ENCODE measurements around the gene SPSB4. TPM values are rescaled to one million over a fixed set of nuclear protein-coding genes. Genes with fewer than 3 reads are reported as not detected.

The SPSB4 gene
- total RNA-seq, 6 experiments from 2014 or later = 0.62 to 1.0 (median 0.98) TPM; not detected in 3

- Histone ChIP-seq H3K4me3 (no peak overlapping the region), H3K4me1 (no peaks in the 10 kb centered on the region), H3K27ac (no peak overlapping the region), H3K9me3 (no peaks in the 10 kb centered on the region), H3K36me3 (no peaks in the 10 kb centered on the region), H3K27me3 (no peaks in the 10 kb centered on the region)
- ATAC-seq = no peak
- WGBS (ENCODE audit: insufficient coverage, low coverage, low lambda C conversion rate, missing lambda C conversion rate) = 100% methylated on average over 1 of the region's 1 CpG
- TF ChIP-seq CTCF (IDR thresholded peaks at IDR 0.05) = no peak
- TF ChIP-seq POLR2A (IDR thresholded peaks at IDR 0.05) = no peak
- intact Hi-C loops (cut with DNase I) = no loop called here
- no peak for DNase-seq
Observed at GRCh38 chr3:141096164-141096563, 45.0 kb downstream of the SPSB4 start.

- 90% methylated on average over 2 of the region's 3 CpGs for WGBS (ENCODE audit: insufficient coverage, low coverage, low lambda C conversion rate, missing lambda C conversion rate)
- Histone ChIP-seq H3K9me3 (no peaks in the 10 kb centered on the region), H3K27ac (no peak overlapping the region), H3K36me3 (no peaks in the 10 kb centered on the region), H3K4me1 (no peaks in the 10 kb centered on the region), H3K4me3 (no peak overlapping the region), H3K27me3 (no peaks in the 10 kb centered on the region)
- TF ChIP-seq POLR2A (IDR thresholded peaks at IDR 0.05) (no peak), CTCF (IDR thresholded peaks at IDR 0.05) (no peak)
- intact Hi-C loops (cut with DNase I) = no loop called here
- DNase-seq (no peak), ATAC-seq (no peak)
Observed at GRCh38 chr3:141096981-141097380, 45.8 kb downstream of the SPSB4 start.

GRCh38 chr3:141100112-141100511 is 49.0 kb downstream of the SPSB4 start:
- TF ChIP-seq POLR2A (IDR thresholded peaks at IDR 0.05) = no peak
- H3K27ac ChIP-seq = no peak overlapping the region
- H3K9me3 ChIP-seq = no peaks in the 10 kb centered on the region
- ATAC-seq = no peak
- no peaks in the 10 kb centered on the region for H3K36me3 ChIP-seq
- peak in 1 of 3 donors; percentile 8 for DNase-seq
- no peaks in the 10 kb centered on the region for H3K27me3 ChIP-seq
- intact Hi-C loops (cut with DNase I) = loop anchor here in 1 of 2 donors (10.0 kb wide), 1 partner anchor 95 kb away; no protein-coding TSS in a partner anchor
- no peak overlapping the region for H3K4me3 ChIP-seq
- H3K4me1 ChIP-seq = no peaks in the 10 kb centered on the region
- 86% methylated on average over 2 of the region's 3 CpGs for WGBS (ENCODE audit: insufficient coverage, low coverage, low lambda C conversion rate, missing lambda C conversion rate)

- H3K4me1 ChIP-seq = no peaks in the 10 kb centered on the region
- no peaks in the 10 kb centered on the region for H3K36me3 ChIP-seq
- intact Hi-C loops (cut with DNase I) = loop anchor here in 1 of 2 donors (10.0 kb wide), 1 partner anchor 96 kb away; no protein-coding TSS in a partner anchor
- H3K4me3 ChIP-seq = no peak overlapping the region
- H3K27me3 ChIP-seq = no peaks in the 10 kb centered on the region
- ATAC-seq (no peak), DNase-seq (peak in 1 of 3 donors; percentile 30)
- WGBS (ENCODE audit: insufficient coverage, low coverage, low lambda C conversion rate, missing lambda C conversion rate) = 59% methylated on average over 2 of the region's 8 CpGs
- no peak overlapping the region for H3K27ac ChIP-seq
- TF ChIP-seq CTCF (IDR thresholded peaks at IDR 0.05) (no peak), POLR2A (IDR thresholded peaks at IDR 0.05) (no peak)
- no peaks in the 10 kb centered on the region for H3K9me3 ChIP-seq
Observed at GRCh38 chr3:141100531-141101320, 49.6 kb downstream of the SPSB4 start.

- H3K27me3 ChIP-seq = no peaks in the 10 kb centered on the region
- intact Hi-C loops (cut with DNase I) = loop anchor here in 1 of 2 donors (10.0 kb wide), 1 partner anchor 98 kb away; no protein-coding TSS in a partner anchor
- 85% methylated on average over 1 of the region's 1 CpG for WGBS (ENCODE audit: insufficient coverage, low coverage, low lambda C conversion rate, missing lambda C conversion rate)
- DNase-seq = no peak
- no peak for ATAC-seq
- H3K36me3 ChIP-seq = no peaks in the 10 kb centered on the region
- H3K4me1 ChIP-seq = no peaks in the 10 kb centered on the region
- H3K9me3 ChIP-seq = no peaks in the 10 kb centered on the region
- no peak for TF ChIP-seq CTCF (IDR thresholded peaks at IDR 0.05)
- TF ChIP-seq POLR2A (IDR thresholded peaks at IDR 0.05) = no peak
- no peak overlapping the region for H3K4me3 ChIP-seq
- H3K27ac ChIP-seq = no peak overlapping the region
Observed at GRCh38 chr3:141102372-141102771, 51.2 kb downstream of the SPSB4 start.
